ENCODE results near the gene VWA7. TPM values are rescaled to one million over a fixed set of nuclear protein-coding genes. Genes with fewer than 3 reads are reported as not detected.

The VWA7 gene
- total RNA-seq, 4 donors from 2014 or later: 0.22 to 0.80 (median 0.58) TPM

DNA sequence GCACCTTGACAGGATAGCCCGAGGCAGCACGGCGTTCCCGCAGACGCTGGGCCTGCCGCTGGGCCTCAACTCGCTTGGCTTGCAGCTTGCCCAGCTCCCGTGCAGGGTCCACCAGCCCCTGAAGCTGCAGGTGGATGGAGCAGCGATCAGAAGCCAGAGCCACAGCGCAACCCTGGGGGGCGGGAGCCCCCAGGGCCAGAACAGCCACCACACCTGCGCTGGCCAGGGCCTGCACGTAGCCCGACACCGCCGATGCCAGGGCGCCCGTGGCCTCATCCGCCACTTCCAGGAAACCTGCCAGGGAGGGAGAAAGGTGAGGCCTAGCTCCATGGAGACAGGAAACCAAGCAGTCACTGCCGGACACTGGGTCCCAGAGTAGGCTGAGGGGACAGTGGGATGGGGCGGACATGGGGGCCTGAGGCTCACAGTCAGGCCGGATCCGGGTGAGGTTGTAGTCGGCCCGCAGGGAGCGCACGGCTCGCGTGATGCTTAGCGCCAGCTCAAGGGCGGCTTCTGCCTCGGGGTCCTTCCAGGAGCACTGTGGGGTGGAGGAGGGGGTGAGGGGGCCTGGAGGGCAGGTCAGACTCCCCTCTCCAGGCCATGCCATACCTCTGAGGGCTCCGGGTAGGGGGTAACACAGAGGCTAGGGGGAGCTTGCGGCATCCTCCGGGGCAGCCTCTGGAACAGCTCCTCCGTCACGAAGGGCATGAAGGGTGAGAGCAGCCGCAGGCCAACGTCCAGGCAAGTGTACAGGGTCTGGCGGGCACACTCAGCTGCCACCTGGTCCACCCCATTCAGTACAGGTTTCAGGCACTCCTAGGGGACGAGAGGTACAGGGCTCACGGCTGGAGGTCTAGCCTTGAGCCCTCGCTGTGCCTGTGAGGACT, 2.1 kb upstream of the VWA7 start:
- Histone ChIP-seq H3K9me3 (no peaks in the 10 kb centered on the region), H3K36me3 (peaks cover 17 to 66% (median 29%) of the 10 kb centered on the region in 3 donors), H3K4me3 (no peak overlapping the region), H3K4me1 (peaks cover 13 to 32% (median 14%) of the 10 kb centered on the region in 3 donors), H3K27ac (no peak overlapping the region), H3K27me3 (no peaks in the 10 kb centered on the region)
- intact Hi-C loops (cut with DNase I): no loop called here
- WGBS, 2 donors: 80 to 100% methylated on average over 1 of the region's 43 CpGs
- no peak for TF ChIP-seq POLR2A (IDR thresholded peaks at IDR 0.05)
- TF ChIP-seq, protein P1, sequence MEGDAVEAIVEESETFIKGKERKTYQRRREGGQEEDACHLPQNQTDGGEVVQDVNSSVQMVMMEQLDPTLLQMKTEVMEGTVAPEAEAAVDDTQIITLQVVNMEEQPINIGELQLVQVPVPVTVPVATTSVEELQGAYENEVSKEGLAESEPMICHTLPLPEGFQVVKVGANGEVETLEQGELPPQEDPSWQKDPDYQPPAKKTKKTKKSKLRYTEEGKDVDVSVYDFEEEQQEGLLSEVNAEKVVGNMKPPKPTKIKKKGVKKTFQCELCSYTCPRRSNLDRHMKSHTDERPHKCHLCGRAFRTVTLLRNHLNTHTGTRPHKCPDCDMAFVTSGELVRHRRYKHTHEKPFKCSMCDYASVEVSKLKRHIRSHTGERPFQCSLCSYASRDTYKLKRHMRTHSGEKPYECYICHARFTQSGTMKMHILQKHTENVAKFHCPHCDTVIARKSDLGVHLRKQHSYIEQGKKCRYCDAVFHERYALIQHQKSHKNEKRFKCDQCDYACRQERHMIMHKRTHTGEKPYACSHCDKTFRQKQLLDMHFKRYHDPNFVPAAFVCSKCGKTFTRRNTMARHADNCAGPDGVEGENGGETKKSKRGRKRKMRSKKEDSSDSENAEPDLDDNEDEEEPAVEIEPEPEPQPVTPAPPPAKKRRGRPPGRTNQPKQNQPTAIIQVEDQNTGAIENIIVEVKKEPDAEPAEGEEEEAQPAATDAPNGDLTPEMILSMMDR (IDR thresholded peaks at IDR 0.05): no peak
- DNase-seq: no peak

DNA sequence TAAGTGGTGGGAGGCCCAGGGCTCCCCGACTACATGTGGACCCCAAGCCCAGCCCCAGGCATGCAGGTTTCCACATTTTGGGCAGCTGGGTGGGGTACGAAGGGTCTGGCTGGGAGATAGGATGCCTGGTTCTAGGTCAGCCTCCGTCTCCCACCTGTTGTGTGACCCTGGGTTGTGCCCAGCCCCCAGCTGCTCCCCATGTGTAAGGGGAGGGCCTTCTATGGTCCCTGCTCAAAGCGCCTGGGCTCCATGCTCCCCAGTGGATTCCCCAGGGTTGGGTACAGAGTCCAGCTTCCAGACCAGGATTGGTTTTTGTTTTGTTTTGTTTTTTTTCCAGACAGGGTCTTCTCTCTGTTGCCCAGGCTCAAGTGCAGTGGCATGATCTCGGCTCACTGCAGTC, 1.1 kb upstream of the VWA7 start:
- Histone ChIP-seq H3K36me3 (peaks cover 13 to 55% (median 26%) of the 10 kb centered on the region in 3 donors), H3K9me3 (no peaks in the 10 kb centered on the region), H3K4me3 (no peak overlapping the region), H3K4me1 (peaks cover 13 to 32% (median 14%) of the 10 kb centered on the region in 3 donors), H3K27me3 (no peaks in the 10 kb centered on the region), H3K27ac (peak overlapping the region in 1 of 4 donors; percentile 65)
- DNase-seq: no peak
- TF ChIP-seq, protein P1 (IDR thresholded peaks at IDR 0.05): no peak
- no peak for TF ChIP-seq POLR2A (IDR thresholded peaks at IDR 0.05)
- WGBS, 2 donors: 86 to 96% methylated on average over 2 to 3 of the region's 5 CpGs
- intact Hi-C loops (cut with DNase I): no loop called here

DNA sequence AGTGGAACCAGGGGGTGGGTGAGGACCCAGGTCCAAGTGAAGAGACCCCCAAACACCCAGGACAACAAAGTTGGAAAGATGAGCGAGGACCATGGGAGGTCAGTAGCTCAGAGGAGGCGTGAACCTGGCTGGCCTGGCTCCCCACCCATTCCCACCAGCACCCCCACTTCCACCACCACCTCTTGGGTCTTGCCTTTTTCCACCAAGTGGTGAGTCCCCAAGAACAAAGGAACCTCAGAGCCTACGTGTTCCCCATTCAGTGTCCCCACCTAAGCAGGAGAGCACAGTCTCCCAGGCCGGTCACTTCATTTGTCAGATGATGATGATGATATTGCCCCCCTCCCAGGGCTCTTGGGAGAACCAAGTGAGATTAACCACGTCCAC, 531 bp upstream of the VWA7 start:
- Histone ChIP-seq H3K27me3 (no peaks in the 10 kb centered on the region), H3K36me3 (peaks cover 13 to 50% (median 26%) of the 10 kb centered on the region in 3 donors), H3K4me3 (no peak overlapping the region), H3K27ac (peak overlapping the region; percentile 45 to 73 (median 64)), H3K4me1 (peaks cover 13 to 32% (median 14%) of the 10 kb centered on the region in 3 donors), H3K9me3 (no peaks in the 10 kb centered on the region)
- 89% methylated on average over 4 to 5 of the region's 5 CpGs for WGBS, 2 donors
- no peak for DNase-seq
- no peak for TF ChIP-seq POLR2A (IDR thresholded peaks at IDR 0.05)
- intact Hi-C loops (cut with DNase I): no loop called here

DNA sequence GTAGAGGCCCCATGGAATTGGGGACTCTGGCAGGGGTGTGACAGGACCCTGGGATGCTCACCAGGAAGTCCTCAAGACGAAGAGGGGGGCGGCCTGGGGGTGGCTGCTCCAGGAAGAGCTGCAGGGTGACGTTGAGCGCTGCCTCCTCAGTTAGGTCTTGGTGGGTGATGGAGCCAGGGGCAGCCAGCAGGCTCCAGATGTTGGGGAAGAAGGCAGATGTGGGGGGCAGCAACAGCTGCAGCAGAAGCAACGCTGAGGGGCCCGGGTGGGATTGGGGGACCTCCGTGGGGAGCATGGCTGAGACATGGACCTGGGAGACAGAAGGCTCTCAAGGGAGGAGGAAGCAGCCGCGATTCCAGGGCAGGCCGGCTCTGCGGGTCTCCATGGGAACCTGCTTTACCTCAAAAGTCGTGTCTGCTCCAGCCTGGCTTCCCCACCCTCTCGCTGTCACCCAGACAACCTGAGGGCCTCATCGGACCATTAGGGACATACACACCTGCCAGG, 591 bp downstream of the VWA7 start:
- peaks cover 13 to 38% (median 26%) of the 10 kb centered on the region in 3 donors for H3K36me3 ChIP-seq
- intact Hi-C loops (cut with DNase I): no loop called here
- H3K27me3 ChIP-seq: no peaks in the 10 kb centered on the region
- TF ChIP-seq POLR2A (IDR thresholded peaks at IDR 0.05): no peak
- TF ChIP-seq, protein P1 (IDR thresholded peaks at IDR 0.05): no peak
- H3K9me3 ChIP-seq: no peaks in the 10 kb centered on the region
- 34 to 41% methylated on average over 7 to 11 of the region's 14 CpGs for WGBS, 2 donors
- H3K4me3 ChIP-seq: peak overlapping the region in 1 of 4 donors; percentile 45
- peaks cover 13 to 32% (median 14%) of the 10 kb centered on the region in 3 donors for H3K4me1 ChIP-seq
- DNase-seq: no peak
- H3K27ac ChIP-seq: peak overlapping the region; percentile 45 to 73 (median 64)

DNA sequence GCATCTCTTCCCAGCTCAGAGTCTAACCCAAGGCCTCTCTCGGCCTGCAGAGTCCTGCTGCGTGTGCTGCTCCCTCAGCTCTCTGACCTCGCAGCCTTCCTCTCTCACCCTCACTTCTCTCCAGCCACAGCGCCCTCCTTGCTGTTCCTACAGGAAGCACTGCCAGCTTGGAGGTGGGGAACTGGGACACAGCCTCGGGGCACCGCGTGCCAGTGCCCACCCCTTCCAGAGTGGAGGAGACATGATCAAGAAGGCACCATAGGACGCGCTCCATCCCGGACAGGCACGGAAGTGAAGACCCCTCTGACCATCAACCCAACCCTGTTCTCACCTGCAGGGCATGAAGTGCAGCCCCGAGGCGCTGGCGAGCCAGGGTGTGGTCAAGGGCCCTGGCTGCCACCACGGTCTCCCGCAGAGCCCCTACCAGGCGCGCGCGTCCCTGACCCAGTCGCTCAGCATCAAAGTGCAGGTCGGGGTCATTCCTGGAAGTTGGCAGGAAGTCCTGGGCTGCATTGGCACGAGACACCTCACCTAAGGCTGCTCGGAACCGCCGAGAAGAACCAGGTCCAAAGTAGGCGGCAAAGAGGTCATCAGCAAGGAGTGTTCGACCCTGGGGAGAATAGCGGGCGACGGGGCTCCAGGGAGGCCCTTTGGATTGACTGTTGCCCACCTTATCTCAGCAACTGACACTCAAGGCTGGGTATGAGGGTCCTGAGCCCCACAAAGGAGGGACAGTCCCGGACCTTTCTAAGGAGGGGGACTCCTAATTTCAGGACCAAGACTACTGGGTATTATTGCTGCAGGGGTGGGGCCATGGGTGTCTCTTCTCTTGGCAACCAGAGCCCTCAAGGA, 1.3 kb downstream of the VWA7 start:
- intact Hi-C loops (cut with DNase I): no loop called here
- no peaks in the 10 kb centered on the region for H3K9me3 ChIP-seq
- H3K4me3 ChIP-seq: no peak overlapping the region
- H3K27me3 ChIP-seq: no peaks in the 10 kb centered on the region
- H3K27ac ChIP-seq: peak overlapping the region in 1 of 4 donors; percentile 36
- no peak for DNase-seq
- no peak for TF ChIP-seq POLR2A (IDR thresholded peaks at IDR 0.05)
- peaks cover 13 to 32% (median 22%) of the 10 kb centered on the region in 3 donors for H3K36me3 ChIP-seq
- WGBS, 2 donors: 84 to 96% methylated on average over 5 to 13 of the region's 32 CpGs
- peaks cover 13 to 32% (median 14%) of the 10 kb centered on the region in 3 donors for H3K4me1 ChIP-seq

All from esophagus squamous epithelium (tissue), 5 donors.